HG03521 (cell line): ENCODE results near the gene VPS72.

Experiments used
- ATAC-seq: cut with Tn5 transposase; IDR thresholded peaks from one replicate; pipeline ENCODE4 v1.9.1; 2021; ENCODE audit warnings: mild to moderate bottlenecking, moderate library complexity; ENCODE audit not compliant: unreplicated experiment

Gene VPS72

GRCh38 chr1:151146072-151146411 lies 44.0 kb downstream of the VPS72 start:
- ATAC-seq, result no peak

- no peak for ATAC-seq
Observed at GRCh38 chr1:151145304-151146071, 44.5 kb downstream of the VPS72 start.

DNA sequence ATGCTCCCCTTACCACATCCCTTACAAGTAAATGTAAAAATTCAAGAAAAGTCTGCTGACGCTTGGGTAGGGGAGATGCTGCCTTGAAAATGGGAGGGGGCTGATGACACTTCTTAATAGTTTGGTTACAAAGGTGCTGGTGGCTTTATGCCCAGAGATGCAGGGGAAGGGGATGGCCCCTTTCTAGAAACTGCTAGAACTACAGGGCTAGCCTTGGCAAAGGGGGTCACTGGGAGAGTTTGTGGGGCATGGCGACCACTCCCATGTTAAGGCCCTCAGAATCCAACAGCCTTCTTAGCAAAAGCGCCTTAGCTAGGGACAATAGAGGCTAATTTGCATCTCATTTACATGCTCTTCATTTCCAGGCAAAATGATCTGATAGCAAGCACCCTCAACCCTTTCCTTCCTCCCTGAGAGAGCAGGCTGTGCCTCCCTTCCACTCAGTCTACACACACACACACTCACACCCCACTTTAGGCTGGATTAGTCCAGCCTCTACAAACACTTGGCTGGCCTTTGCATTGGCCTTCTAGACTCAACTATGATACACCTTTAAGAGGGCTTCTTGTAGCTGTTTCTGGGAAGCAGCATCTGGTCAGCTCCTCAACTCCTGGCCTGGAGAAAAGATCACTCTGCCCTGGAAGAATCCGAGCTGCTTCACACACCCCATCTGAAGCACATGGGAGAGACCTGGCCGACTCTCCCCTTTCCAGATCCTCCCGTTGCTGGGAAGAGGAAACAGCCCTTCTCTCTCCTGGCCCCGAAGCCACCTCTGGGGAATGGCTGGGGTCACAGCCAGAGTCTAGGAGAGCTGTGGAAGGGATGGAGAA lies 45.3 kb downstream of the VPS72 start:
- no peak for ATAC-seq

DNA sequence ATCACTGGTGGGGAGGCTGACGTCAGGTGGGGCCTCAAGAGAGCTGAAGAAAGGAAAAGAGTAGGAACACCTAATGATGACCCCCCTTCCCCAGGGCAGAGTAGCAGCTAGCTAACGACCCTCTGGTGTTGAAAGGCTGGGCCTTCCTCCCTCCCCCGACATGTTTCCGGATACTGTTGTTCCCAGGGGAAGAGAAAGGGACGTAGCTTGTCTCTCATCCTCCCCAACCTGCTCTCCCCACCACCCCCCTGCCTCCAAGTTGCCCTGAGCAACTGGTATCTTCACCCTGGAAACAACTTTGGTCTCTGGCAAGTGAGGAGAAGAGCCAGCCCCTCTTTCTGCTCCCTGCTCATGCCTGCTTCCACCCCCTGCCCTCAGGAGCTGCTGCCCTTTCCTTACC lies 46.0 kb downstream of the VPS72 start:
- no peak for ATAC-seq

GRCh38 chr1:151143057-151143435 lies 47.0 kb downstream of the VPS72 start:
- ATAC-seq, result no peak

- ATAC-seq, result no peak
Observed at GRCh38 chr1:151142411-151143056, 47.5 kb downstream of the VPS72 start.

GRCh38 chr1:151137789-151138188 lies 52.2 kb downstream of the VPS72 start:
- no peak for ATAC-seq

GRCh38 chr1:151135433-151136385 lies 54.3 kb downstream of the VPS72 start:
- ATAC-seq, result no peak

DNA sequence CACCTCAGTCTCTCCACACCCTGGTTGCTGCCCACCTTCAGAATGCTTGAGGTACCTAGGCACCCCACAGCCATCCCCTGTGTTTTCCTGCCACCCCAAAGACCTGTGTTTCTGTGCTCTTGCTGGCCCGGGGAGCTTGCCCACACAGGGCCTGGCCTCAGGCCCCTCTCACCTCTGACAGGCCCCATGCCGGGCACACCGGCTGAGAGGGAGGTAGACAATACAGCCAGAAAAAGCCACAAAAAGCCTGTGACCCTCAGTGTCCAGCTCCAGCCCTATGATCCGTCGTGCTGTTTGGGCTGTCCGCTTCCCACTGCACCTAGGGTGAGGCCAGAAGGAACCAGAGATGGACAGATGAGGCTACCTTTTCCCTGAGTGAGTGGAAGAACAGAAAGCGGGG lies 55.0 kb downstream of the VPS72 start:
- ATAC-seq, result no peak

DNA sequence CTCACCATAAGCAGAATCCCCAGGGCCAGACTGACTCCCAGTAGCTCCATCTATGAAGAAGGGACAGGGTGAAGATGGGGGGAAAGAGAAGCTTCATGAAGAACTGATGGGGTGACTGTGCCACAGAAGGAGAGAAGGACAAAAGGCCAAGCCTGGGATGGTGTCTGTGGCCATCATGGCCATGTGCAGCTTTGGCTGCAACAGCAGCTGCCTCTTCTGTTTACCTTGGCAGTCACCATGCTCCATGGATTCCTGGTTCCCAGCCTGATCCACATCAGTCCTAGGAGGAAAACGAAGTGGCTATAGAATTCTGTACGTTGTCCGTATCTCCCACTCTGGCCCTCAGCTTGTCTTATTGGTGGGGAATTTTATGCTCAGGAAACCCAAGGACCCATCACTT lies 55.6 kb downstream of the VPS72 start:
- no peak for ATAC-seq

DNA sequence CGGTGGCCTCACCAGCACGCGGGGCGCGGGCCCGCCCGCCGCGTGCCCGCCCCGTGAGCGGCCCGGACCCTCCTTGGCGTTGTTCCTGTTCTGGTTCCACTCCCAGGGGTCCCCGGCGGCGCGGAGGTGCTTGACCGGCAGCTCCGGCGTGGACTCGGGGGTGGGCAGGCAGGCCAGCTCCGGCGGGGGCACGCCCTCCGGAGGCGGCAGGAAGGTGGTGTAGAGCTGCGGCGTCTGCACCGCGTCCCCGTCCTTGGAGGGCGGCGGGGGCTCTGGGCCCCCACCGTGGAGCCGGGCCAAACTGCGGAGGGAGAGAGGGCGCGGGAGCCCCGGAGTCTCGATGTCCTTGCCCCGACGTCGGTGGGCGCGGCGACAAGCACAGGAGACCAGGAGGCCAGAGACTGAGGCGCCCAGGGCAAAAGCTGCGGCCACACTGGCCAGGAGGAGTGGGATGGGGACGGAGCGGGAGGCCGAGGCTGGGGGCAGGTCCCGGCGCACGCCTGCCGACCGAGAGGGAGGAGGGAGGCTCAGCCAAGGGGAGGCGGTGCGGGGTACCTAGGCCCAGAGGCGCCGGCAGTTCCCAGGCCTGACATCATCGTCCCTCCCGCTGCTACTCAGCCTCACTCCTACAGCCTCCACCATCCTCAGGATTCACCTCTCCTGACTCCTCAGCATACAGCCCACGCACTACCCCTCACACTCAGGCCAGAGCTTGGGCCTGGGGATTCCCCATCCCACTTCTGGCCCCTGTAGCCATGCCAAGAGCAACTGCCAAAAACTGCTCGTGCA lies 56.8 kb downstream of the VPS72 start:
- ATAC-seq, result no peak

DNA sequence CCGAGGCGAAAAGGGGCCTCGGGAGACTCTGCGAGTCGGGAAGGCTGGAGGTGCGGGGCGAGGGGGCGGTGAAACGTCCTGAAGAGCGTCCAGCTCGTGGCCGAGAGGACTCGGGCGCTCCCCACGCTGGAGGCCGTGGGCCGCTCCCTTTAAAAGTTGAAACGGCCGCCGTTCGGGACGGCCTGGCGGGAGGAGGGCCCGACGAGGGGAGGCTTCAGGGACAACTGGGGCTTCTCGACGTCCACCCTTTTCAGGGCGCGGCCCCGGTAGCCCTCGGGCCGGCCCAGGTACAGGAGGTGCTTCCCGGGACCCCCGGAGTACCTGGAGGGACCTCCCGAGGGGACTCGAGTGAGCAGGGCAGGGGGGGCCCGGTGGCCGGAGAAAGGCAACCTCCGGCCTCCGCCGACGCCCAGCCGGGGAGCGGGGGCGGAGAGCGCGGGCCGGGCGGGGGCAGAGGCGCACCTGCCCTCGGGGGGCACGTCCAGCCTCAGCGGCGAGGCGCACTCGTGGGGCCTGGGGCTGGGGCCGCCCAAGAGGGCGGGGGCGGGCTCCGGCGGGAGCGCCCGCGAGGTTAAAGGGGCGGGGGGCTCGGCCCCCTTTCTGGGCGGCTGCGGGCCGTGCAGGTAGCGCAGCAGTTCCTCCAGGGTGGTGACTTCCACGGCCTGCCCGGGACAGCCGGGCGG lies 57.5 kb downstream of the VPS72 start:
- no peak for ATAC-seq

- ATAC-seq, result no peak
Observed at GRCh38 chr1:151131701-151132334, 58.2 kb downstream of the VPS72 start.

- ATAC-seq, result peak; percentile 54
Observed at GRCh38 chr1:151130987-151131586, 58.9 kb downstream of the VPS72 start.

DNA sequence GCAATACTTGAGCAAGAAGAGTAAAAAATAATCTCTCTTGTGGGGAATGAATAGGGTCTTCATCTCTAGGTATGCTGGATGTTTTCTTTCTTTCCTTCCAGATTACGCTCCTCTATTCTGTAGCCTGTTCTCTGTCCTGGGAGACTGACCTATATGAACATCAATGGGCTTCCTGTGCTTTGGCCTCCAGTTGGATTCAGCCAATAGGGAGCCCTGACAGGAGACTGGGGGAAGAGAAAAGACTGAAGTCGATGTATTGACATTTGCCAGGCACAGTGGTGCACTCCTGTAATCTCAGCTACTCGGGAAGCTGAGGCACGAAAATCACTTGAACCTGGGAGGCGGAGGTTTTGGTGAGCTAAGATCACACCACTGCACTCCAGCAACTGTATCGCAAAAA lies 61.2 kb downstream of the VPS72 start:
- no peak for ATAC-seq
